ENCODE data around the gene GPR45. TPM values are rescaled to one million over a fixed set of nuclear protein-coding genes. Genes with fewer than 3 reads are reported as not detected.

GPR45 gene
- total and polyA plus RNA-seq, 4 donors: 0.31 TPM; not detected in 3

GRCh38 chr2:105236060-105236424, 5.5 kb upstream of the GPR45 start:
- Histone ChIP-seq H3K4me3 (ENCODE audit: low read length in 2 of 2) (no peak overlapping the region), H3K27me3 (ENCODE audit: control insufficient read depth in 1 of 2, insufficient read depth in 2 of 2, low read length in 1 of 2) (no peaks in the 10 kb centered on the region), H3K27ac (ENCODE audit: low read depth in 1 of 2, low read length in 2 of 2) (no peak overlapping the region), H3K4me1 (ENCODE audit: control insufficient read depth in 1 of 2, insufficient read depth in 2 of 2, low read length in 2 of 2) (no peaks in the 10 kb centered on the region), H3K36me3 (ENCODE audit: control insufficient read depth in 1 of 2, insufficient read depth in 2 of 2, low read length in 1 of 2) (no peaks in the 10 kb centered on the region), H3K9me3 (ENCODE audit: control insufficient read depth, low read length) (no peaks in the 10 kb centered on the region)
- no peak for ATAC-seq (ENCODE audit: low FRiP score)
- DNase-seq: no peak
- 53 to 61% methylated on average over 5 of the region's 5 CpGs for WGBS, 2 donors
- intact Hi-C loops (cut with DNase I): loop anchor here (2.0 to 5.0 kb wide), 2 partner anchors 121 to 124 kb away; no protein-coding TSS in a partner anchor

- no peak overlapping the region for H3K4me3 ChIP-seq (ENCODE audit: low read length in 2 of 2)
- H3K27me3 ChIP-seq (ENCODE audit: control insufficient read depth in 1 of 2, insufficient read depth in 2 of 2, low read length in 1 of 2): no peaks in the 10 kb centered on the region
- WGBS, 2 donors: 57 to 68% methylated on average over 41 of the region's 41 CpGs
- H3K36me3 ChIP-seq (ENCODE audit: control insufficient read depth in 1 of 2, insufficient read depth in 2 of 2, low read length in 1 of 2): no peaks in the 10 kb centered on the region
- DNase-seq (no peak), ATAC-seq (ENCODE audit: low FRiP score) (no peak)
- H3K4me1 ChIP-seq (ENCODE audit: control insufficient read depth in 1 of 2, insufficient read depth in 2 of 2, low read length in 2 of 2): no peaks in the 10 kb centered on the region
- no peak overlapping the region for H3K27ac ChIP-seq (ENCODE audit: low read depth in 1 of 2, low read length in 2 of 2)
- intact Hi-C loops (cut with DNase I): loop anchor here (2.0 to 5.0 kb wide), 2 partner anchors 122 to 125 kb away; no protein-coding TSS in a partner anchor
- no peaks in the 10 kb centered on the region for H3K9me3 ChIP-seq (ENCODE audit: control insufficient read depth, low read length)
These were observed 4.3 kb upstream of the GPR45 start for GRCh38 chr2:105237045-105237765.

GRCh38 chr2:105238664-105239240, 2.8 kb upstream of the GPR45 start:
- intact Hi-C loops (cut with DNase I): loop anchor here in 1 of 2 donors (5.0 kb wide), 1 partner anchor 126 kb away; no protein-coding TSS in a partner anchor
- Histone ChIP-seq H3K27ac (ENCODE audit: low read depth in 1 of 2, low read length in 2 of 2) (no peak overlapping the region), H3K4me3 (ENCODE audit: low read length in 2 of 2) (no peak overlapping the region), H3K9me3 (ENCODE audit: control insufficient read depth, low read length) (no peaks in the 10 kb centered on the region), H3K4me1 (ENCODE audit: control insufficient read depth in 1 of 2, insufficient read depth in 2 of 2, low read length in 2 of 2) (no peaks in the 10 kb centered on the region), H3K36me3 (ENCODE audit: control insufficient read depth in 1 of 2, insufficient read depth in 2 of 2, low read length in 1 of 2) (no peaks in the 10 kb centered on the region), H3K27me3 (ENCODE audit: control insufficient read depth in 1 of 2, insufficient read depth in 2 of 2, low read length in 1 of 2) (no peaks in the 10 kb centered on the region)
- DNase-seq: no peak
- no peak for ATAC-seq (ENCODE audit: low FRiP score)
- WGBS, 2 donors: 51 to 58% methylated on average over 14 of the region's 14 CpGs

- Histone ChIP-seq H3K36me3 (ENCODE audit: control insufficient read depth in 1 of 2, insufficient read depth in 2 of 2, low read length in 1 of 2) (no peaks in the 10 kb centered on the region), H3K27me3 (ENCODE audit: control insufficient read depth in 1 of 2, insufficient read depth in 2 of 2, low read length in 1 of 2) (no peaks in the 10 kb centered on the region), H3K4me1 (ENCODE audit: control insufficient read depth in 1 of 2, insufficient read depth in 2 of 2, low read length in 2 of 2) (no peaks in the 10 kb centered on the region), H3K4me3 (ENCODE audit: low read length in 2 of 2) (no peak overlapping the region), H3K27ac (ENCODE audit: low read depth in 1 of 2, low read length in 2 of 2) (no peak overlapping the region), H3K9me3 (ENCODE audit: control insufficient read depth, low read length) (no peaks in the 10 kb centered on the region)
- ATAC-seq (ENCODE audit: low FRiP score): no peak
- 89 to 92% methylated on average over 2 of the region's 2 CpGs for WGBS, 2 donors
- no peak for DNase-seq
- intact Hi-C loops (cut with DNase I): loop anchor here in 1 of 2 donors (5.0 kb wide), 1 partner anchor 128 kb away; no protein-coding TSS in a partner anchor
These were observed 1.6 kb upstream of the GPR45 start for GRCh38 chr2:105239924-105240323.

- no peaks in the 10 kb centered on the region for H3K36me3 ChIP-seq (ENCODE audit: control insufficient read depth in 1 of 2, insufficient read depth in 2 of 2, low read length in 1 of 2)
- intact Hi-C loops (cut with DNase I): no loop called here
- no peaks in the 10 kb centered on the region for H3K27me3 ChIP-seq (ENCODE audit: control insufficient read depth in 1 of 2, insufficient read depth in 2 of 2, low read length in 1 of 2)
- no peaks in the 10 kb centered on the region for H3K9me3 ChIP-seq (ENCODE audit: control insufficient read depth, low read length)
- no peaks in the 10 kb centered on the region for H3K4me1 ChIP-seq (ENCODE audit: control insufficient read depth in 1 of 2, insufficient read depth in 2 of 2, low read length in 2 of 2)
- no peak overlapping the region for H3K27ac ChIP-seq (ENCODE audit: low read depth in 1 of 2, low read length in 2 of 2)
- no peak overlapping the region for H3K4me3 ChIP-seq (ENCODE audit: low read length in 2 of 2)
- no peak for ATAC-seq (ENCODE audit: low FRiP score)
- DNase-seq: no peak
- 96 to 98% methylated on average over 50 of the region's 50 CpGs for WGBS, 2 donors
These were observed 897 bp downstream of the GPR45 start for GRCh38 chr2:105242286-105242993.

- no peaks in the 10 kb centered on the region for H3K9me3 ChIP-seq (ENCODE audit: control insufficient read depth, low read length)
- no peak for DNase-seq
- intact Hi-C loops (cut with DNase I): no loop called here
- 62% methylated on average over 5 of the region's 5 CpGs for WGBS, 2 donors
- H3K27ac ChIP-seq (ENCODE audit: low read depth in 1 of 2, low read length in 2 of 2): no peak overlapping the region
- no peaks in the 10 kb centered on the region for H3K27me3 ChIP-seq (ENCODE audit: control insufficient read depth in 1 of 2, insufficient read depth in 2 of 2, low read length in 1 of 2)
- H3K36me3 ChIP-seq (ENCODE audit: control insufficient read depth in 1 of 2, insufficient read depth in 2 of 2, low read length in 1 of 2): no peaks in the 10 kb centered on the region
- no peak for ATAC-seq (ENCODE audit: low FRiP score)
- H3K4me3 ChIP-seq (ENCODE audit: low read length in 2 of 2): no peak overlapping the region
- no peaks in the 10 kb centered on the region for H3K4me1 ChIP-seq (ENCODE audit: control insufficient read depth in 1 of 2, insufficient read depth in 2 of 2, low read length in 2 of 2)
These were observed 2.4 kb downstream of the GPR45 start for GRCh38 chr2:105243961-105244360.

GRCh38 chr2:105244451-105244850, 2.9 kb downstream of the GPR45 start:
- intact Hi-C loops (cut with DNase I): no loop called here

GRCh38 chr2:105248316-105249070, 7.0 kb downstream of the GPR45 start:
- Histone ChIP-seq H3K9me3 (ENCODE audit: control insufficient read depth, low read length) (no peaks in the 10 kb centered on the region), H3K27me3 (ENCODE audit: control insufficient read depth in 1 of 2, insufficient read depth in 2 of 2, low read length in 1 of 2) (no peaks in the 10 kb centered on the region), H3K27ac (ENCODE audit: low read depth in 1 of 2, low read length in 2 of 2) (no peak overlapping the region), H3K36me3 (ENCODE audit: control insufficient read depth in 1 of 2, insufficient read depth in 2 of 2, low read length in 1 of 2) (no peaks in the 10 kb centered on the region), H3K4me1 (ENCODE audit: control insufficient read depth in 1 of 2, insufficient read depth in 2 of 2, low read length in 2 of 2) (no peaks in the 10 kb centered on the region), H3K4me3 (ENCODE audit: low read length in 2 of 2) (no peak overlapping the region)
- ATAC-seq (ENCODE audit: low FRiP score) (no peak), DNase-seq (no peak)
- intact Hi-C loops (cut with DNase I): no loop called here
- 67 to 74% methylated on average over 3 to 4 of the region's 4 CpGs for WGBS, 2 donors

More at GRCh38 chr2:105244451-105244850, 2.9 kb downstream of the GPR45 start:
- no peaks in the 10 kb centered on the region for H3K27me3 ChIP-seq (ENCODE audit: control insufficient read depth in 1 of 2, insufficient read depth in 2 of 2, low read length in 1 of 2)
- no peak for ATAC-seq (ENCODE audit: low FRiP score)
- no peak overlapping the region for H3K27ac ChIP-seq (ENCODE audit: low read depth in 1 of 2, low read length in 2 of 2)
- DNase-seq: no peak
- no peaks in the 10 kb centered on the region for H3K36me3 ChIP-seq (ENCODE audit: control insufficient read depth in 1 of 2, insufficient read depth in 2 of 2, low read length in 1 of 2)
- H3K4me3 ChIP-seq (ENCODE audit: low read length in 2 of 2): no peak overlapping the region
- H3K9me3 ChIP-seq (ENCODE audit: control insufficient read depth, low read length): no peaks in the 10 kb centered on the region
- 67 to 77% methylated on average over 3 of the region's 3 CpGs for WGBS, 2 donors
- no peaks in the 10 kb centered on the region for H3K4me1 ChIP-seq (ENCODE audit: control insufficient read depth in 1 of 2, insufficient read depth in 2 of 2, low read length in 2 of 2)
